ENCODE data around the gene HIKESHI.
"Not testable (repeated sequence)": the region's sequence is repeated elsewhere in the genome, so short reads cannot be mapped to it uniquely, and the experiment has no call there.

The HIKESHI gene

DNA sequence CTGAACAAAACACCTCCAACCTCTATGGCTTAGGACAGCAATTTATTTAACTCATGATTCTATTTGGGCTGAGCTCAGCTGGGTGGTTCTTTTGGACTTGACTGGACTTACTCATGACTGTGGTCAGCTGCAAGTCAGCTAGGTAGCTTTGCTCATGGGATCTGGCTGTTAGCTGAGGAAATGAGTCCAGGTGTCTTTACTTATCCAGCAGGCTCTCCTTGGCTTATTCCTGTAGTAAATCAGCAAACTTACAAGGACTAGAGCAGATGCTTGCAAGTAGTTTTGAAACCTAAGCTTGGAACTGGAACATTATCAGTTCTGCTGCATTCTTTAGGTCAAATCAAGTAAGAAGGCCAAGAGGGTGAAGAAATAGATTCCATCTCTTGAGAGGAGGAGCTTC is 8.0 kb upstream of the HIKESHI start:
- DNase-seq, result no peak

DNA sequence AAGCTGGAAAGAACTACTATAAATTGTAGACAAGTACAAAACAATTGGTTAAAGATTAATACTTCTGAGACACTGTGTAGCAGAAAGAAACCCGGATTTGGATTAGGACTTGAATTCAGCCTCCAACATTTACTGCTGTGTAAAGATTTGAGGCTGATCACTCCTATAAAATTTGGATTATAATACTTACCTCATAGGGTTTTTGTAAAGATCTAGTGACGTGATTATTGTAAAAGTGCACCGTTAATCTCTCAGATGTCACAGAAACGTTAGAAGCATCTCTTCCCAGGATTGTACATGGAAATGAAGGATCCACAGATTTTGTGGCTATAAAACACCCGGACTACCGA is 323 bp upstream of the HIKESHI start:
- DNase-seq, result no peak

DNA sequence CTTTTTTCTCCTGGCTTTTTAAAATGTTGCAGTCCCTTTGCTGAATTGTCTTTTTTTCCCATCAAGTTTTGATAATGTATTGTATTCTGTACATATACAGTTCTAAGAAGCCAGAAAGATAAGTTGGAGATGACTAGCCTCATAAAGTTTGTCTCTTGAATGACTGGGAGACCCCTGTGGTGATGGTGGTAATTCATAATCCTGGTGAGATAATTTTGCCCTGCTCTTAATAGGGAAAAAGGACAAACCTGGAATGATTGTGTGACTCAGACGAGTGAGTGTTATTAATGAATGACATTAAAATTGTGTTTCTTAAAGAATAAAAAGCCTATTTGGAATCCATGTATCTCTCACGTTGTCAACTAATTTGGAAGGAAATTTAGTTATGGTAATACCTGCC is 1.2 kb downstream of the HIKESHI start:
- no peak for DNase-seq

DNA sequence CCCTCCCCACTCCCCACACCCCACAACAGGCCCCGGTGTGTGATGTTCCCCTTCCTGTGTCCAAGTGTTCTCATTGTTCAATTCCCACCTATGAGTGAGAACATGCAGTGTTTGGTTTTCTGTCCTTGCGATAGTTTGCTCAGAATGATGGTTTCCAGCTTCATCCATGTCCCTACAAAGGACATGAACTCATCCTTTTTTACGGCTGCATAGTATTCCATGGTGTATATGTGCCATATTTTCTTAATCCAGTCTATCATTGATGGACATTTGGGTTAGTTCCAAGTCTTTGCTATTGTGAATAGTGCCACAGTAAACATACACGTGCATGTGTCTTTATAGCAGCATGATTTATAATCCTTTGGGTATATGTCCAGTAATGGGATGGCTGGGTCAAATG is 6.7 kb downstream of the HIKESHI start:
- not testable (repeated sequence) for DNase-seq

DNA sequence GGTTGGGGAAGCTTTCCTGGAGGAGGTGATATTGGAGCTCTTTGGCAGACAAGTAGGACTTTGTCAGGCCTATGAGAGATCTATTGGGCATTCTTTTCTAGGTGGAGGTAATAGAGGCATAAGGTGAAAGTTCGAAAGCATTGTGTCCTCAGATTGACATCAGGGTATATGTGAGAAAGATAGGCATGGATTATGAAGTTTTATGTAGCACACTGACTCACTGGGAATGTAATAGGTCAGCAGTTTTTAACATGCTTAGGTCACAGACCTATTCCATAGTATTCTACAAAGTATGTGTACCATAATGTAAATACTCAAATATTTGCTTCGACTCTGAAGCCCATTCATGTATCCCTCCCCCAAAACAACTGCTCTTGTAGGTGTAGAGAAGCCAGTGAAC is 11.8 kb downstream of the HIKESHI start:
- DNase-seq, result no peak

DNA sequence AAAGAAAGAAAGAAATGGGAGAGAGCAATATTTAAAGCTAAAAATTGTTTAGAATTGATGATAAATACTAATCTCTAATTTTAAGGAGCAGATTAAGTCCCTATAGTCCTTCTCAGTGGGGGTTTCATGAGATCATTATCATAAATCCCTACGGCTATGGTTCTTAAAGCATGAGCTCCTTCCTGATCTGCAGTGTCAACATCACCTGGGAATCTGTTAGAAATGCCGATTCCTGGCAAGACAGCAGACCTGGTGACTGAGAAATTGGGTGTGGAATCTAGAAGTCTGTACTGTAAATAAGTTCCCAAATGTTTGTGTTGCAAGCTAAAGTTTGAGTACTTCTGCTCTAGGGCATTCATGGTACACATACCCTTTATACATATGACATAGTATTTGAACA is 12.6 kb downstream of the HIKESHI start:
- DNase-seq, result no peak

DNA sequence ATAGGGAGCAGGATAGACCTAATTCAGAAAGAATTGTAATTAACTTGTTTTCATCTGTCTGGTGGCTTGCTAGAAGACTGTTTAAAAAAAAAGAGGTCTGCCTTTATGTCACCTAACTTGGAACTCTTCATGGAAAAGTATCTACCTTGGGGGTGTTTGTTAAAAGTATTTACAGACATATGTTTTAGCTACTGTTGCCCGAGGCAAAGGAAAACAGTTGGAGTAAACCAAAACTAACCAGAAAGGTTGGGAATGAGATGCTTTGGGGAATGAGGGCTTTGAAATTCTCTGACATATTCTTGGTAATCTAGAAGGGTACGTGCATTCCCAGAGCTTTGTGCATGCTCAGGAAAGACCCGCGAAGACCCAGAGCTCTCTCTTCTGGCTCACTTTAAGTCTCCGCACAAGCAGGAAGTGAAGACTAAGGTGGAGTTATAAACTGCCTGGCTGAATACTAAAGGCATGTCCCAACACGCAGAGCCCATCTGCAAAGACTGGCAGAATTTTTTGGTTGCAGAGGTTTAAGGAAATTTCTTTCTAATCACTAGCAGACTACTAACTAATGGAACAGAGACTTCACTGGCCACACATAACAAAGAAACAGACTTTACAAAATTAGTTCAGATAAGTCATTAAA is 33.2 kb downstream of the HIKESHI start:
- DNase-seq, result no peak

DNA sequence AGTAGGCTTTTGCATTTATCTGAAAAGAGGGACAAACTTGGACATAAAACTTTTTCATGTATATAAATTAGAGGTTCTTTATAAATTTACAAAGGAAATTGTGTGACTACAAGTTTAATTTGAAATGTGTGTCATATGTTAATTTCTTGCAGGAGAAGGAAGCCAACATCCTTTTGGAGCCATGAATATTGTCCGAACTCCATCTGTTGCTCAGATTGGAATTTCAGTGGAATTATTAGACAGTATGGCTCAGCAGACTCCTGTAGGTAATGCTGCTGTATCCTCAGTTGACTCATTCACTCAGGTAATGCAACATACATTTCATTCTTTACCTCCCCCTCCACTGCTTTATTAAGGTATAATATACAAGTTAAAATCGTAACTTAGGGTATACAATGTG is 35.2 kb downstream of the HIKESHI start:
- no peak for DNase-seq

DNA sequence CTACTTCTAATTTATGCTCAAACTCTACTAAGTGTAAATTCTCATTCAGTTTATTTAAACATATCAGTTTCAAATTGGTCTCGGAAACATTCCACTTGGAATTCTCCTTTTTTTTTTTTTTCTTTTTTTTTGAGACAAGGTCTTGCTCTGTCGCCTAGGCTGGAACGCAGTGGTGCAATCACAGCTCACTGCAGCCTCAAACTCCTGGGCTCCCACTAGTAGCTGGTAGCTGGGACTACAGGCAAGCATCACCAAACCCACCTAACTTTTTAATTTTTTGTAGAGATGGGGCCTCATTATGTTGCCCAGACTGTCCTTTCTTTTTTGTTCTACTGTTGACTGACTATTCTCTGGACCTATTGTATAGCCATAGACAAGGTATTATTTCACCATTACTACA is 39.3 kb downstream of the HIKESHI start:
- no peak for DNase-seq

DNA sequence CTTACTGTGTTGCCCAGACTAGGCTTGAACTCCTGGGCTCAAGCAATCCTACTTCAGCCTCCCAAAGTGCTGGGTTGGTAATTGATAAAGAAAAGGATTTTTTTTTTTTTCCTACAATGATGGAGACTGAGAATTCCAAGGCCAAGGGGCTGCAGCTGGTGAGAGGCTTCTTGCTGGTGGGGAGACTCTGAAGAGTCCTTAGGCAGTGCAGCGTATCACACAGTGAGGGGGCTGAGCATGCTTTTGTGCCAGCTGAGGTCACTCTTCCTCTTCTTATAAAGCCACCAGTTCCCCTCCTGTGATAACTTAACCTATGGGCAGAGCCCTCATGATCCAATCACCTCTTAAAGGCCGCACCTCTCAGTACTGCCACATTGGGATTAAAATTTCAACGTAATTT is 44.5 kb downstream of the HIKESHI start:
- no peak for DNase-seq

DNA sequence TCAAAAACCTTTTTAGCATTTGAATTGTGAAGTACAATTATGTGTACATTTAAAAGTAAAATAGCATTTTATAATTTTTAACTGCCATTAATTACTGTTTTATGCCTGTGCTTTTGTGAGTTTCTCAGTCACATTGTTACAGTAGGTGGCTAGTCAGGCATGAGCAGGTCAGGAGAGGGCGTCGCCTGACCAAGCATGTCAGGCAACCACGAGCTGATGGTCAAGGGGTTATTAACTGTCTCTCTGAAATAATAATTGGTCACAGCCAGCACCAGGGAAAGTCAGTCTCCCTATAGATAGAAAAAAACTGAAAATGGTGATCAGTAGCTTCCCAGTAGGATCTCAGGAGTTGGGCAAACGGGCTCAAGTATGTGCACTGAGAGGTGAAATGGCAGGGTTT is 53.2 kb downstream of the HIKESHI start:
- DNase-seq, result no peak

DNA sequence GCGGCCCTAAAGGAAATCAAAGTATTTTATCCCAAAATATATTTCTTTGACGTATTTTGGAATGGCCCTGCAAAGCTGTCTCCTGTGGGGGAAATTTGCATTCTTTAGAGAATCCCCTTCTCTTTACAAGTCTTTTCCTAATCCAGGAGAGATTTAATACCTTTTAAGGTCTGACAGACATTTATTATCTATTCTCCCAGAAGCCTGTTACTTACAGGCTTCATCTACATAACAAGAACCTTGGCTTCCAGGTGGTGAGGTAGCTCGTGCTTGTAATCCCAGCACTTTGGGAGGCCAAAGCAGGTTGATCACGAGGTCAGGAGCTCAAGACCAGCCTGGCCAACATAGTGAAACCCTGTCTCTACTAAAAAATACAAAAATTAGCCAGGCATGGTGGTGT is 55.4 kb downstream of the HIKESHI start:
- not testable (repeated sequence) for DNase-seq

DNA sequence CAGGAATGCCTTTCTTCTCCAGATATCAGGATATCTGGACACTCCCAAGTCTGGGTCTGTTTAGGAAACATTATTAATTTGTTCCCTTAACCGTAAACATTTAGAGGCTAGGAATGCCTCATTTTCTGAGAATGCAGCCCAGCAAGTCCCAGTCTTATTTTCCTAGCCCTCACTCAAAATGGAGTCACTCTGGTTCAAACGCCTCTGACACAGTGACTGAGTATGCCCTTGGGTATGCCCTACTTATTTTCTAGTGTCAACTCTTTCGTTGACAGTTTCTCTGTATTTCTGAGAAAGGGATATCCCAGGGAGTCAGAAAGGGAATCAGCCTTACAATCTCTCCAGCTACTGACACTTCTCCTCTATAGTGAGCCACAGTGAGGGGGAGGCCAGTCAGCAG is 56.7 kb downstream of the HIKESHI start:
- DNase-seq, result no peak

DNA sequence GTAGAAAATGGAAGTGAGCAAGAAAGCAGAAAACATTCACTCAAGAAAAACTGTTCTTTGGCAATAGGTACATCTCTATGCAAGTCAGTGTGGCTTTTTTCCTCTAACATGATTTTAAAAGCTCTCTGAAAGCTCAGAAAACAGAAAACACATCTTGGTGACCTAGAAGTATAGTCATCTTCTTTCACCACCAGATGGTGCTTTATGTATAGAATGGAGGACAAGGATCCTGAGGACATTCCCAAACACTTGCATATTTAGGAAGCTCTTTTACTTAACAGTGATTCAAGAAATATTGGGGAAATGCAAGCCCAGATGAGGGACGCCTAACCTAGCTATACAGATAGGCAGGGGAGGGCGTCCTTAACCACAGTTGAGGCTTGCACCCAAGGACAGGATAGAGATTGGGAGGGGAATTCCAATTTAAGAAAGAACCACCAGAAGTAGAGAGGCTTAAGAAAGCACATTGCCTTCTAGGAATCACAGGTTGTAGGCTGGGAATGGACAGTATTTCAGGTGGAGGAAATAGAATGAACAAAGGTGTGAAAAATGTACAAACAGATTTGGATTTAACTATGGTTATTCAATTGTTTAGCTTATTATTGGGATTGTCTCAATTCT is 58.8 kb downstream of the HIKESHI start:
- DNase-seq, result no peak

DNA sequence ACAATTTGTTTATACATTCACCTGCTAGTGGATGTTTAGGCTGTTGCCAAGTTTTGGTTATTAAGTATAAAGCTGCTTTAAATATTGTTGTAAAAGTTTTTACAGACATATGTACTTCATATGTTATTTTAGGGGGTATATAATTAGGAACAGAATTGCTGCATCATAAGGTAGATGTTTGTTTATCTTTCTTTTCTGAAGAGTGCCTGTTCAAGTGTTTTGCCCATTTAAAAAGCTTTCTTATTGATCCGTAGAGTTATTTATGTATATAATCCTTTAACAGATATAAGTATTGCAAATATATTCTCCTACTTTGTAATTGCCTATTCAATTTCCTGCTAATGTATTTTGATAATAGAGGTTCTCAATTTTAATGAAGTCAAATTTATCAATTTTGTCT is 61.4 kb downstream of the HIKESHI start:
- no peak for DNase-seq

DNA sequence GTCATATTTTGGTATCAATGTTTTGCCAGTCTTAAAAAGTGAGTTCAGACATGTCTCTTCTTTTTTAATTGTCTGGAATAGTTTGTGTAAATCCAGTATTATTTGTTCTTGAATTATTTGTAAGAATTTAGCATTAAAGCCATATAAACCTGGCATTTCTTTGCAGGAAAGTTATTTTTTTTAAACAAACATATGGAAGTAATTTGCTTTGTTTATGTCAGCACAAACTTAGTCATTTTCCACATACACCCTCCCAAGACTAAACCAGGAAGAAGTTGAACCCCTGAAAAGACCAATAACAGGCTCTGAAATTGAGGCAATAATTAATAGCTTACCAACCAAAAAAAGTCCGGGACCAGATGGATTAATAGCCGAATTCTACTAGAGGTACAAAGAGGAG is 63.5 kb downstream of the HIKESHI start:
- DNase-seq, result no peak

DNA sequence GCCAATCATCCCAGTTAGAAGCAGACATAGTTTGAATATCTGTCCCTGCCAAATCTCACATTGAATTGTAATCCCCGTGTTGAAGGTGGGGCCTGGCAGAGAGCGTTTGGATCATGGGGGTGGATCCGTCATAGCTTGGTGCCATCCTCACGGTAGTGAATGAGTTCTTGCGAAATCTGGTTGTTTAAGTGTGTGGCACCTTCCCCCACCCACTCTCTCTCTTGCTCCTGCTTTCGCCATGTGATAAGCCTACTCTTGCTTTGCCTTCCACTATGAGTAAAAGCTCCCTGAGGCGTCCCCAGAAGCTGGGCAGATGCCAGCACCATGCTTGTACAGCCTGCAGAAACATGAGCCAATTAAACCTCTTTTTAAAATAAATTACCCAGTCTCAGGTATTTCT is 67.6 kb downstream of the HIKESHI start:
- DNase-seq, result no peak

DNA sequence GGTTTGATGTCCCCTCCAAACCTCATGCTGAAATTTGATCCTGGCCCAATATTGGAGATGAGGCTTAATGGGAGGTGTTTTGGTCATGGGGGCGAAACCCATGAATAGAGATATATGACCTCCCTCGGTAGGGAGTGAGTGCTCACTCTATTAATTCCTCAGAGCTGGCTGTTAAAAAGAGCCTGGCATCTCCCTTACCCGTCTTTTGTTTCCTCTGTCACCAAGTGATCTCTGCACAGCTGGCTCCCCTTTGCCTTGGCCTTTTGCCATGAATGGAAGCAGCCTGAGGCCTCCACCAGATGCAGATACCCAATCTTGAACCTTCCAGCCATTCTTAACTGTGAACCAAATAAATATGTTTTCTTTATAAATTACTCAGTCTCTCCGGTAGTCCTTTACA is 68.1 kb downstream of the HIKESHI start:
- no peak for DNase-seq

DNA sequence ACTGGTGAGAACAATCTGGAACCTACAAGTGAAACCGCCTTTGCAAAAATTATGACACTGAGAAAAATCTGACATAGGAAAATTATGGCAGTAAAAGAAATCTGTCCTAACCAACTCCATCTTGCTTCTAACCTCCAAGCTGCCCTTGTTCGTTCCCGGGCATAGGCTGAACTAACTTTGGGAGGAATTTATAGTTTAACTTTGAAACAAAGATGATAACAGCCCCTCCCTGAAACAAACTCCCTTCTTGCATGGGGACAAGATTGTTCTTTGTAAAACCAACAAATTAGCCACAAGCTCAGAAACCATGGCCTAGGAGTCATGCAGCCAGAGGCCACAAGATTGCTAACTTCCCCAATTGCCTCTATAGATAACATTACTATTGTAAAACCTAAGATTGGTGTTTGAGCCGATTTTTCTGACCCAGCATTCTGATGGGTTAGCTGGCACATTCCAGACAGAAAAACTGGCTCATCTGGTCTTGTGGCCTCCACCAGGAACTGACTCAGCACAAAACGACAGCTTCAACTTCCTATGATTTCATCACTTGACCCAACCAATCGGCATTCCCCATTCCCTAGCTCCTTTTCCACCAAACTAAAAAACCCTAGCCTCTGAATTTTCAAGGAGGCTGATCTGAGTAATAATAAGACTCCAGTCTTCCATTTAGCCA is 69.0 kb downstream of the HIKESHI start:
- DNase-seq, result no peak

DNA sequence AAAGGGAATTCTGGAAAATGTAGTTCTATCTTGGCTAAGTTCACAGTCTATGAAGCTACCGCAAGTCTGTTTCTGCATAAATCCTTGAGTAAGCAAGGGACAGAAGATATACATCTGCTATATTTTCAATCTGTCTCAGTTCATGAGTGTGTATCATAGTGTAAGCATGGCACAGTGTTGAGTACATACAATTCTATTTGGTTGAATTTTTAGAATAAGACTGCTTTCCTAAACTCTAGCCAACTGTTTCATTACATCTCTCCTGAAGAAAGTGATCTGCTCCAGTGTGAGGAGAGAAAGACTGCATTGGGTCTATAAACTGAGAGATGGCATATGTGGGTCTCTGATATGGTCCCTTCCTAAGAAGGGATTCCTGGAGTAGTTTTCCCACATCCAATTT is 70.0 kb downstream of the HIKESHI start:
- DNase-seq, result no peak

DNA sequence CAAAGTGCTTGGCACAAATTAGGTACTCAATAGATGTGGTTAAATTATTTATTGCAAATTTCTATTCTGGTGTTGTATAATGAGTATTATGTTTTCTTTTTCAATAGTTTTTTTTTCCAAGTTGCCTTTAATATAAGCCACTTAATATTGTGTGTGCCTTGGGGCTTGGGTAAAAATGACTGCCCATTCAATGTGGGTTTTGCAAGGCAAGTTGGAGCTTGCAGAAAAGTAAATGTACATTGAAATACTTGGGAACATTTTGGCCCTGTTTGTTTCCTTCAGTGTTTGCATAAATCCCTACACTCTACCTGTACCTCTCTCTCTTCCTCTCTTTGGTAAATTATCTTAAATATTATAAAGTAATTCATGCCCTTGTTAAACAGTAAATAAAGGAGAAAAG is 70.5 kb downstream of the HIKESHI start:
- DNase-seq, result no peak

DNA sequence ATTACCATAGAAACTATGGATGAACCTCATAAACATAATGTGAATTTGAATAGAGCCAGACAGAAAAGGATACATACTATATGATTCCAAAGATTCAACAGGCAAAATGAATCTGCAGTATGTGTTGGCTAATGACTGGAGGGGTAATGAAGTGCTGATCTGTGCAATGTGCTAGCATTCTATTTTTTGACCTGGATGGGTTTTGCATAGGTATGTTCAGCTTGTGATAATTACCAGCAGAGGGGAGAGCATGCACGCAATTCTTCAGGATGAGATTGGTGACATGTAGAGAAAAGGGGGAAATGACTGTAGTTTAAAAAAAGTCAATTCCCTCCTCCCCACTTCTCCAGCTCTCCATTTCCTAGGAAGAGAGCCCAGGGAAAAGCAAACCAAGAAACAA is 72.0 kb downstream of the HIKESHI start:
- DNase-seq, result no peak

DNA sequence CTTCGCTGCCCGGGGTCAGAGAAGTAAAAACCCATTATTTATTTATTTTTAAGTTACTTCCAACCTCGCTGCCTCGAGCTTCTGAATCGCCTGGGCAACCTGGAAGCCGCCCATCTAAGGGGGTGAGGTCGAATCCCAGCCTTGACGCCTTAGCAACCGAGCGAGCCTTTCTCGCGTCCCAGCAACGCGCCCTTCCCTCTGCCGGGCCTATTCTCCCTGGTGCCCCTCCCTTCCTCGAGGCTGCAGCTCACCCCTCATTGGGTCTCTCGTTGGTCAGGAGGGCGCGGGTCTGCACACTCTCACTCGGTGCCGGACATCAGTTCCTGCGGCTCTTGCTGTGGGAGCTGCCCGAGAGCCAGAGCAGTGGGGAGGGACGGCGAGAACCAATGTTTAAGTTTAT is 72.5 kb downstream of the HIKESHI start, which contains the start of gene CCDC81:
Gene CCDC81 (plus strand): TSS at position 302 of the 400 bp plus-strand sequence. CDS start 277 bp downstream, outside the sequence.
- DNase-seq, result no peak

DNA sequence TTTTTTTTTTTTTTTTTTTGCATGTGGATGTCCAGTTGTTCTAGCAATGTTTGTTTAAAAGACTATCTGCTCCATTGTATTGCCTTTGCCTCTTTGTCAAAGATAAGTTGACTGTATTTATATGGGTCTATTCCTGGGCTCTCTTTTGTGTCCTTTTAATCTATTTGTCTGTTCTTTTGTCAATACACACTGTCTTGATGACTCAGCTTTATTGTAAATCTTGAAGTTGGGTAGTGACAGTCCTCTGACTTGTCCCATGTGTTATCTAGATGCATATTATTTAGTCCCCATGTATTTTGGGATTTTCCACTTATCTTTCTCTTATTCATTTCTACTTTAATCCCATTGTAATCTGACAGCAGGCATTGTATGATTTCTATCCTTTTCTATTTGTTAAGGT is 75.9 kb downstream of the HIKESHI start:
- no peak for DNase-seq
